ENCODE measurements around the gene FBXO28. TPM values are rescaled to one million over a fixed set of nuclear protein-coding genes. Genes with fewer than 3 reads are reported as not detected.
A peak's percentile ranks its signal among the peaks of the same experiment; 100 is the strongest.

Gene FBXO28
- total RNA-seq, 3 donors from 2014 or later, result 23.9 to 50.5 (median 26.2) TPM

DNA sequence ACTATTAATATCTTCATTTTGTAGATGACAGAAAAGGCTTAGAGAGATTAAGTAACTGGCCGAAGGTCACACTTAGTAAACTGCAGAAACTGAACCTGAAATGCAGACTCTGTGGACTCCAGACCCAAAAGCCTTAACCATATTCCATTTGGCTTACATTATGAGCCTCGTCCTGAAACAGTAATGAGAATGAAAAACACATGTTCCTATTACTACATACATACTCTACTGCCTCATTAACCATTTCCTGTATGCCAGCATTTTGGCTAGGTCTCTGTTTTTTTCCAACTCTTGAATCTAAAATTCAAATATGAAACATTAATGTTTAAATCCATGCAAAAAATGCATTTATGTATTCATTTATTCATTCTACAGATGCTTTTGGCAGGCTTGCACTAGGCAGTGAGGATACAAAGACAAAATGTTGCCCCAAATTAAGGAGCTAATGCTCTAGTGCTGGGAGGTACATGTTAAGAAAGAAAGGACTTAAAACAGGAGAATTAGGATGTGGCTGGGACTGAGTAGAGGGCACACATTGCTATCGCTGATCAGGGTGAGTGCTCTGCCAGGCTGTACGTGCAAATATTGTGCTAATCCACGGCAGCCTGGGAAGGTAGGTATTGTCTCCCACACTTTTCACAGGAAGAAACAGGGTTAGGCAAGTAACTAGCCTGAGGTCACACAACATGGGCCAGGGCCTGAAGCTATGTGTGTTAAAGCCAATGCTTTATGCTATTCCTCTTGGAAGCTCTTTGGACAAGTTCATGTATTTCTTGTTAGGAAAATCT lies 83.1 kb downstream of the FBXO28 start:
- TF ChIP-seq, protein P1, sequence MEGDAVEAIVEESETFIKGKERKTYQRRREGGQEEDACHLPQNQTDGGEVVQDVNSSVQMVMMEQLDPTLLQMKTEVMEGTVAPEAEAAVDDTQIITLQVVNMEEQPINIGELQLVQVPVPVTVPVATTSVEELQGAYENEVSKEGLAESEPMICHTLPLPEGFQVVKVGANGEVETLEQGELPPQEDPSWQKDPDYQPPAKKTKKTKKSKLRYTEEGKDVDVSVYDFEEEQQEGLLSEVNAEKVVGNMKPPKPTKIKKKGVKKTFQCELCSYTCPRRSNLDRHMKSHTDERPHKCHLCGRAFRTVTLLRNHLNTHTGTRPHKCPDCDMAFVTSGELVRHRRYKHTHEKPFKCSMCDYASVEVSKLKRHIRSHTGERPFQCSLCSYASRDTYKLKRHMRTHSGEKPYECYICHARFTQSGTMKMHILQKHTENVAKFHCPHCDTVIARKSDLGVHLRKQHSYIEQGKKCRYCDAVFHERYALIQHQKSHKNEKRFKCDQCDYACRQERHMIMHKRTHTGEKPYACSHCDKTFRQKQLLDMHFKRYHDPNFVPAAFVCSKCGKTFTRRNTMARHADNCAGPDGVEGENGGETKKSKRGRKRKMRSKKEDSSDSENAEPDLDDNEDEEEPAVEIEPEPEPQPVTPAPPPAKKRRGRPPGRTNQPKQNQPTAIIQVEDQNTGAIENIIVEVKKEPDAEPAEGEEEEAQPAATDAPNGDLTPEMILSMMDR (IDR thresholded peaks at IDR 0.05), result no peak
- TF ChIP-seq POLR2A (IDR thresholded peaks at IDR 0.05), result no peak
- TF ChIP-seq POLR2AphosphoS5 (IDR thresholded peaks at IDR 0.05), result no peak
- no peak for DNase-seq (ENCODE audit: low spot score in 2 of 2)
- H3K4me3 ChIP-seq, result no peak overlapping the region
- no peaks in the 10 kb centered on the region for H3K27me3 ChIP-seq
- no peaks in the 10 kb centered on the region for H3K9me3 ChIP-seq
- peaks cover 0 to 7% of the 10 kb centered on the region in 2 donors for H3K4me1 ChIP-seq
- peak overlapping the region in 1 of 2 donors; percentile 29 for H3K27ac ChIP-seq
- no peaks in the 10 kb centered on the region for H3K36me3 ChIP-seq
- intact Hi-C loops (cut with DNase I; ENCODE audit: low total_unique reads), result no loop called here

- Histone ChIP-seq H3K9me3 (no peaks in the 10 kb centered on the region), H3K4me3 (no peak overlapping the region), H3K27ac (peak overlapping the region; percentile 21 to 87), H3K36me3 (no peaks in the 10 kb centered on the region), H3K4me1 (peaks cover 6 to 12% of the 10 kb centered on the region in 2 donors), H3K27me3 (no peaks in the 10 kb centered on the region)
- intact Hi-C loops (cut with DNase I; ENCODE audit: low total_unique reads), result no loop called here
- TF ChIP-seq POLR2AphosphoS5 (IDR thresholded peaks at IDR 0.05) (no peak), POLR2A (IDR thresholded peaks at IDR 0.05) (no peak)
- TF ChIP-seq, protein P1 (IDR thresholded peaks at IDR 0.05), result no peak
- DNase-seq (ENCODE audit: low spot score in 2 of 2), result no peak
Measured at GRCh38 chr1:224198572-224198971, 84.7 kb downstream of the FBXO28 start.

GRCh38 chr1:224199679-224200078 lies 85.8 kb downstream of the FBXO28 start:
- no peak for TF ChIP-seq POLR2AphosphoS5 (IDR thresholded peaks at IDR 0.05)
- peak overlapping the region; percentile 83 to 87 for H3K27ac ChIP-seq
- H3K27me3 ChIP-seq, result no peaks in the 10 kb centered on the region
- intact Hi-C loops (cut with DNase I; ENCODE audit: low total_unique reads), result no loop called here
- peaks cover 7 to 19% of the 10 kb centered on the region in 2 donors for H3K4me1 ChIP-seq
- H3K4me3 ChIP-seq, result no peak overlapping the region
- no peak for DNase-seq (ENCODE audit: low spot score in 2 of 2)
- no peaks in the 10 kb centered on the region for H3K9me3 ChIP-seq
- H3K36me3 ChIP-seq, result no peaks in the 10 kb centered on the region

DNA sequence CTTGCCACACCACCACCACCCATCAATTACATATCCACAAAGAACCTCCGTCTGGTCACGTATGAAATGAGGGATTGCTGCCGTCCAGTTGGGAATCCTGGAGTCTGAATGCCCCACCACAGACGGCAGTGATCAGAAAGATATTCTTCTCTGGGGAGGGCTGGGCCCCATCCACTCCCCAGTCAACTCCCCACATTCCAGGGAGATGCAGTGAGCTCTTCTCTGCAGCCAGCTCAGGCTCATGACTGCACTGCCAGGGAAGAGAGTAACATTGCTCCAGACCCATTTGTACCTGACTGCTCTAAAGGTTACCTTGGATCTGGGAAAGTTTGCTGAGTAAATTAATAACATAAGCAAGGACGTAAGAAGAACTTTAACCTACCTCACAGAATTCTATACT lies 87.5 kb downstream of the FBXO28 start:
- no peak overlapping the region for H3K27ac ChIP-seq
- DNase-seq (ENCODE audit: low spot score in 2 of 2), result no peak

DNA sequence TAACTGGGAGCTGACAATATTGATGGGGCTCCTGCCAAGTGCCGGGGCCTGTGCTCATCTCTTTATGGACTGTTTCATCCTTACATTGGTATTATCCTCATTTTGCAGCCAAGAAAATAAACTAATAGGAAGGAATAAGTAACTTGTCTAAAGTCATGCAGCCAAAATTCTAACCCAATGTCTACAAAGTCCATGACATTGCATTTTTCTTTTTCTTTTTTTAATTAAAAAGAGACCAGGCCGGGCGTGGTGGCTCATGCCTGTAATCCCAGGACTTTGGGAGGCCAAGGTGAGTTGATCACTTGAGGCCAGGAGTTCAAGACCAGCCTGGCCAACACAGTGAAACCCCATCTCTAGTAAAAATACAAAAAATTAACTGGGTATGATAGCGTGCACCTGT lies 87.9 kb downstream of the FBXO28 start:
- H3K27me3 ChIP-seq, result no peaks in the 10 kb centered on the region
- H3K27ac ChIP-seq, result peak overlapping the region in 1 of 2 donors; percentile 36
- TF ChIP-seq POLR2A (IDR thresholded peaks at IDR 0.05) (no peak), POLR2AphosphoS5 (IDR thresholded peaks at IDR 0.05) (no peak)
- TF ChIP-seq, protein P1 (IDR thresholded peaks at IDR 0.05), result no peak
- H3K36me3 ChIP-seq, result no peaks in the 10 kb centered on the region
- intact Hi-C loops (cut with DNase I; ENCODE audit: low total_unique reads), result no loop called here
- H3K4me3 ChIP-seq, result no peak overlapping the region
- peaks cover 7 to 24% of the 10 kb centered on the region in 2 donors for H3K4me1 ChIP-seq
- no peak for DNase-seq (ENCODE audit: low spot score in 2 of 2)
- no peaks in the 10 kb centered on the region for H3K9me3 ChIP-seq

More for the DNA sequence above, 87.5 kb downstream of the FBXO28 start:
- Histone ChIP-seq H3K27me3 (no peaks in the 10 kb centered on the region), H3K36me3 (no peaks in the 10 kb centered on the region), H3K4me1 (peaks cover 7 to 24% of the 10 kb centered on the region in 2 donors), H3K4me3 (no peak overlapping the region), H3K9me3 (no peaks in the 10 kb centered on the region)
- TF ChIP-seq, protein P1 (IDR thresholded peaks at IDR 0.05), result no peak
- TF ChIP-seq POLR2AphosphoS5 (IDR thresholded peaks at IDR 0.05) (no peak), POLR2A (IDR thresholded peaks at IDR 0.05) (no peak)
- intact Hi-C loops (cut with DNase I; ENCODE audit: low total_unique reads), result no loop called here

Measured in breast epithelium (tissue), 4 donors.